Hepatocyte (in vitro differentiated cells): ENCODE measurements around the gene DCC.

Source experiments
- EZH2phosphoT487 ChIP-seq: fragments of 200-600 bp; sonication (generic); IDR thresholded peaks from one replicate; pipeline ENCODE4 v1.6.1; 2018; ENCODE audit warnings: antibody characterized with exemption, mild to moderate bottlenecking, low read depth, moderate library complexity; ENCODE audit not compliant: unreplicated experiment, severe bottlenecking
- TF ChIP-seq, protein P1 (sequence below): fragments of 200-600 bp; sonication (generic); IDR thresholded peaks from 2 replicates; pipeline ENCODE4 v1.5.1; 2016; ENCODE audit warnings: antibody characterized with exemption, mild to moderate bottlenecking; ENCODE audit not compliant: poor library complexity

DNA sequence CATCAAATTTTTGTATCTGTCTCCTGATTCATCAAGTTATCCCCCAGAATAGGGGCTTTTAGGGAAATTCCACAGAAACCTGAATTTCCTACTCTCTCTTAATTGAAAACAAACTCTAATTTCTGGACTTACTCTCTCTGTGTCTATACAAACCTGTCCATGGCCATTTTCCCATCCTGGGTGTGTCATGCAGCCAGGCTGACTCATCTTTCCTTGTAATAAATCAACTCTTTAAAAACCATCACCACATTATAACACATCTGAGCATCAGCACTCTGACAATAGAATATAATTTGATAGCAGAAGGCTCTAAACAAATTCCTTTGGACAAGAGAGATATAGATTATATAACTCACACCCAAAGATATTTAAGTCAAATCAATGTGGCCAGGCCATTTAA is 610.2 kb downstream of the DCC start:
- TF ChIP-seq, protein P1, sequence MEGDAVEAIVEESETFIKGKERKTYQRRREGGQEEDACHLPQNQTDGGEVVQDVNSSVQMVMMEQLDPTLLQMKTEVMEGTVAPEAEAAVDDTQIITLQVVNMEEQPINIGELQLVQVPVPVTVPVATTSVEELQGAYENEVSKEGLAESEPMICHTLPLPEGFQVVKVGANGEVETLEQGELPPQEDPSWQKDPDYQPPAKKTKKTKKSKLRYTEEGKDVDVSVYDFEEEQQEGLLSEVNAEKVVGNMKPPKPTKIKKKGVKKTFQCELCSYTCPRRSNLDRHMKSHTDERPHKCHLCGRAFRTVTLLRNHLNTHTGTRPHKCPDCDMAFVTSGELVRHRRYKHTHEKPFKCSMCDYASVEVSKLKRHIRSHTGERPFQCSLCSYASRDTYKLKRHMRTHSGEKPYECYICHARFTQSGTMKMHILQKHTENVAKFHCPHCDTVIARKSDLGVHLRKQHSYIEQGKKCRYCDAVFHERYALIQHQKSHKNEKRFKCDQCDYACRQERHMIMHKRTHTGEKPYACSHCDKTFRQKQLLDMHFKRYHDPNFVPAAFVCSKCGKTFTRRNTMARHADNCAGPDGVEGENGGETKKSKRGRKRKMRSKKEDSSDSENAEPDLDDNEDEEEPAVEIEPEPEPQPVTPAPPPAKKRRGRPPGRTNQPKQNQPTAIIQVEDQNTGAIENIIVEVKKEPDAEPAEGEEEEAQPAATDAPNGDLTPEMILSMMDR, result no peak
- TF ChIP-seq EZH2phosphoT487, result no peak
